Mammary epithelial cell (primary cell): ENCODE results near the gene SLC25A21.

ENCODE experiments used
- CTCF ChIP-seq, 2 donors: IDR thresholded peaks in 1 of 2; conservative IDR thresholded peaks in 1 of 2; 2 replicates each; pipeline ENCODE4 v1.5.1; 2011 to 2012; ENCODE audit warnings: inconsistent platforms in 2 of 2, low read length in 2 of 2, mild to moderate bottlenecking in 2 of 2, control low read depth in 1 of 2, low read depth in 1 of 2; ENCODE audit not compliant: insufficient read depth in 1 of 2; ENCODE audit errors: extremely low read depth in 1 of 2
- EZH2 ChIP-seq: IDR thresholded peaks from 2 replicates; pipeline ENCODE4 v1.6.1; 2012; ENCODE audit warnings: low read length, inconsistent platforms, borderline replicate concordance

DNA sequence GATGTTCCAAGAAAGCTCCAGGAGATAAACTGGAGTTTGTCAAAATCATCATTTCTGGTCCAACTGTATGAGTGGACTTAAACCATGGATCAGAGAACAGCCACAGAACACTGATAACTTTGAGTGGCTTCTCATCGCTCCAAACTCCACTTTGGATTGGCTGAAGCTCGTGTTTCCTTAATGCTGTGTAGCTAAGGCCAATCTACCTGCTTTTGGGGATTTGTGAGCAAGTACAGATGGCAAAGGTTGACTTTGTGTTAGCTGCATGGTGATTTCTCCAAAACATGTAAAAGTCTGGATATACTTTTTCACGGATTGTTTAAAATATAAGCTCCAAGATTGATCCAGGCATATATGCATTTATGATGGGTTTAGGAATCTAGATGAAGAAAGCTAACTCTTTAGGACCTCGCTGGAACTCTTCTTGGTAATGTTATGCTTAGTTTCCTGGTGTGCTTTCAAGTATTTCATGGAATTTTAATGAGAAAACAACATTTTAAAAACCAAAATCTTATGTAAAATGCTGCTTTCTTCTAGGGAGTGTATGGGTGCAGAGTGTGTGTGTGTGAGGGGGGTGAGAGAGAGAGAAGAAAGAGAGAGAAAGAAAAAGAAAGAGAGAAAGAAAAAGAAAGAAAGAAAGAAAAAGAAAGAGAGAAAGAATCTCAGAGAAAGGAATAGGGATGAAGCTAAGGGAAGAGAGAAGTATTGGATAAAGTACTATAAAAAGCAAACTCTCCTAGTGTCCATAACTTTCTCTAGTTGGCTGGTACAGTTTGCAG lies 522.3 kb downstream of the SLC25A21 start:
- no peak for TF ChIP-seq CTCF (conservative IDR thresholded peaks at IDR 0.05 in 1 of 2, IDR thresholded peaks at IDR 0.05 in 1 of 2; ENCODE audit: extremely low read depth in 1 of 2, insufficient read depth in 1 of 2, low read depth in 1 of 2, low read length in 2 of 2)
- TF ChIP-seq EZH2: no peak
